ENCODE results near the gene MATN1.

DNA sequence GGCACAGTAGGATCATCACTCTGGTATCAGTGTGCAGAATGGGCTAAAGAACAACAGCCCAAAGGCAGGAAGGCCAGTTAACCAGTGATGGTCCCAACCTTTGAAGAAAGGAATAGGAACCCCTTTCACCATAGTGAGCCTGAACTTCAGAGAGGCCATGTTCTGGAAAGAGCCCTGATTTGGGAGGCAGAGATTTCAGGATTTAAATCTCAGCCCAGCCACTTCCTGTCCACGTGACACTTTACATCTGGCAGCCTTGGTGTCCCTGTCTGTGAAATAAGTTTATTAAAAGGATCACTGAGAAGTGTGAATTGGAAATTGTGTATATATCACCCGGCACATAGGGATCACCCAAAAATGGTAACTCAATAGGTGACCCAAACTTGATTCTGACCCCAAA lies 13.0 kb downstream of the MATN1 start:
- TF ChIP-seq POLR2A (IDR thresholded peaks at IDR 0.05) = no peak
- TF ChIP-seq, protein P1, sequence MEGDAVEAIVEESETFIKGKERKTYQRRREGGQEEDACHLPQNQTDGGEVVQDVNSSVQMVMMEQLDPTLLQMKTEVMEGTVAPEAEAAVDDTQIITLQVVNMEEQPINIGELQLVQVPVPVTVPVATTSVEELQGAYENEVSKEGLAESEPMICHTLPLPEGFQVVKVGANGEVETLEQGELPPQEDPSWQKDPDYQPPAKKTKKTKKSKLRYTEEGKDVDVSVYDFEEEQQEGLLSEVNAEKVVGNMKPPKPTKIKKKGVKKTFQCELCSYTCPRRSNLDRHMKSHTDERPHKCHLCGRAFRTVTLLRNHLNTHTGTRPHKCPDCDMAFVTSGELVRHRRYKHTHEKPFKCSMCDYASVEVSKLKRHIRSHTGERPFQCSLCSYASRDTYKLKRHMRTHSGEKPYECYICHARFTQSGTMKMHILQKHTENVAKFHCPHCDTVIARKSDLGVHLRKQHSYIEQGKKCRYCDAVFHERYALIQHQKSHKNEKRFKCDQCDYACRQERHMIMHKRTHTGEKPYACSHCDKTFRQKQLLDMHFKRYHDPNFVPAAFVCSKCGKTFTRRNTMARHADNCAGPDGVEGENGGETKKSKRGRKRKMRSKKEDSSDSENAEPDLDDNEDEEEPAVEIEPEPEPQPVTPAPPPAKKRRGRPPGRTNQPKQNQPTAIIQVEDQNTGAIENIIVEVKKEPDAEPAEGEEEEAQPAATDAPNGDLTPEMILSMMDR (IDR thresholded peaks at IDR 0.05) = no peak

All from Peyer's patch (tissue), 4 donors.